Umbilical cord (tissue), 2 donors: ENCODE results near the gene CSTPP1. TPM values are rescaled to one million over a fixed set of nuclear protein-coding genes. Genes with fewer than 3 reads are reported as not detected.
"Not testable (repeated sequence)": the region's sequence is repeated elsewhere in the genome, so short reads cannot be mapped to it uniquely, and the experiment has no call there.

Experiments used
- DNase-seq: peaks from one replicate; pipeline ENCODE4 v3.0.0-alpha.2; 2015; ENCODE audit warnings: low spot score
- total RNA-seq: library from RNA; depleted of rRNA; stranded (reverse); fragments of >200 nt; gene quantifications from one replicate; pipeline ENCODE4 v1.2.3, GENCODE V29; 2014; ENCODE audit warnings: low replicate concordance; ENCODE audit not compliant: insufficient read depth

CSTPP1 gene
- total RNA-seq, 1 donor from 2014 or later, result 51.8 TPM

- peak; percentile 82 for DNase-seq
These were observed 266.0 kb downstream of the CSTPP1 start for GRCh38 chr11:47202576-47202975.

GRCh38 chr11:47204637-47204989 lies 268.1 kb downstream of the CSTPP1 start:
- DNase-seq, result peak; percentile 89

DNA sequence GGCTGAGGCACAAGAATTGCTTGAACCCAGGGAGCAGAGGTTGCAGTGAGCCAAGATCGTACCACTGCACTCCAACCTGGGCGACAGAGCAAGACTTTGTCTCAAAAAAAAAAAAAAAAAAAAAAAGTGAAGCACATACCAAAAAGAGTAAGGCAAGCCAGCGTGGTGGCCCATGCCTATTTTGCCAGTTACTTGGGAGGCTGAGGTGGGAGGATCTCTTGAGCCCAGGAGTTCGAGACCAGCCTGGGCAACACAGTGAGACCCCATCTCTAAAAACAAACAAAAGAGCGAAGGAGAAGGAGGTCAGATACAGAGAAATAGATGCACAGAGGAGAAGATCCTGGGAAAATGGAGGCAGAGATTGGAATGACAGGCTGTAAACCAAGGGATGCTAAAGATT lies 270.0 kb downstream of the CSTPP1 start:
- not testable (repeated sequence) for DNase-seq

DNA sequence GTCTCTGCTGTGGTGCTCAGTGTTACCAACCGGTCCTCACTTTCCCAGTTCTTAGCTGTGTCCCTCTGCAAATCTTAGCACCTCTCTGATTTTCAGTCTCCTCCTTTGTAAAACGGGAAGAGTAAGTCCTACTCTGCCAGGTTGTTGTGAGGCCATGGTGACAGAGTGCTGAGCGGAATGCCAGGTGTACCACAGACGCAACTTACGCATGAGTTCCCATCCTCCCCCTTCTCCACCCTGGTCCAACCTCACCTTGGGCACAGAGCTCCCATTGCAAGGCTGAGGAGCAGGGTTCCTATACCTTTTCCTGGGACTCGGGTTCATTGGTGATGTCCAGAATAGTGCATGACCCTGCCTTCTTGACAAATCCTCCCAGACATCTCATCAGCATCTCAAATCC lies 270.9 kb downstream of the CSTPP1 start:
- DNase-seq, result no peak

- DNase-seq, result not testable (repeated sequence)
These were observed 271.5 kb downstream of the CSTPP1 start for GRCh38 chr11:47208008-47208552.

DNA sequence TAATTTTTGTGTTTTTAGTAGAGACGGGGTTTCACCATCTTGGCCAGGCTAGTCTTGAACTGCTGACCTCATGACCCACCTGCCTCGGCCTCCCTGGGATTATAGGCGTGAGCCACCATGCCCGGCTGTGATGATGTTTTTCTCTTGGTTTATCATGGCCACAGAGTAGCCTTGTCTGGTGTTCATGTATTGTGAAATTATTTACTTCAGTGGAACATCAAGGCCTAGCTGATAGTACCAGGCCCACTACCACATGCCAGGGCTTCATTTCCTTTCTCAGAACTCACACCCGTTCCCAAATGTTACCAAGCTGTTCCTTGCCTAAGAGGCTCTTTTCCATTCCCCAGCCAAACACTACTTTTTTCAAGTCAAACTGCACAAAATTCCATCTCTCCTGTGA lies 272.1 kb downstream of the CSTPP1 start:
- no peak for DNase-seq

Other genes with a start within 250 kb of the CSTPP1 start
- gene ARHGAP1, start 236.1 kb upstream of the CSTPP1 start, total RNA-seq, result 41.9 TPM
- gene ZNF408, start 235.7 kb upstream of the CSTPP1 start, total RNA-seq, result 4.1 TPM
- not detected for gene F2, start 217.5 kb upstream of the CSTPP1 start, total RNA-seq
- gene CKAP5, start 90.5 kb upstream of the CSTPP1 start, total RNA-seq, result 31.5 TPM
- gene LRP4, start 18.2 kb upstream of the CSTPP1 start, total RNA-seq, result 4.1 TPM
- 72.5 TPM for gene ARFGAP2, start 240.1 kb downstream of the CSTPP1 start, total RNA-seq
- gene PACSIN3, start 249.7 kb downstream of the CSTPP1 start, total RNA-seq, result 23.4 TPM